NOMO-1 treated with DMSO at 0.1 percent for 48 hours (cell line): Measurements from ENCODE around the gene PRPH2.

ENCODE experiments used
- DNase-seq: peaks from one replicate; lab custom pipeline; 2025; ENCODE audit not compliant: unreplicated experiment; lab: John Stamatoyannopoulos, UW

Gene PRPH2, protein sequence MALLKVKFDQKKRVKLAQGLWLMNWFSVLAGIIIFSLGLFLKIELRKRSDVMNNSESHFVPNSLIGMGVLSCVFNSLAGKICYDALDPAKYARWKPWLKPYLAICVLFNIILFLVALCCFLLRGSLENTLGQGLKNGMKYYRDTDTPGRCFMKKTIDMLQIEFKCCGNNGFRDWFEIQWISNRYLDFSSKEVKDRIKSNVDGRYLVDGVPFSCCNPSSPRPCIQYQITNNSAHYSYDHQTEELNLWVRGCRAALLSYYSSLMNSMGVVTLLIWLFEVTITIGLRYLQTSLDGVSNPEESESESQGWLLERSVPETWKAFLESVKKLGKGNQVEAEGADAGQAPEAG

DNA sequence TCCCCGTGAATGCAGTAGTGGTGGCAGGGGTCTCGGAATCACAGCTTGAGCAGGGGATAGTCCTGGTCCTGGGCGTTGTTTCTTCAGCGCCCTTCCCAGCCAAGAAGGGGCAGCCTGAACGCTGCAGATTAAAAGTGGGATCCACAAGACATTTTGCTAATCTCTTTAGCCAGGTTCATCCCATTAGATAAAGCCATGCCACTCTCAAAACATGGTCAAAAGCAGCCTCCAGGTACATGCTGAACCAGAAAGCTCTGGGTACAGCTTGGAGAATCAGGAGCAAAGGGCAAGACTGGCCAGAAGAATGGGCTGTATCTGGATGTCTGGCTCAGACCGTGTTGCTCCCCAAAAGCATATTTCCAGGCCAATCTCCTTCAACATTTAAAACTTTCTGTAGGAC is at the start of gene PRPH2:
Gene PRPH2 (minus strand): TSS at position 101 of the 400 bp plus-strand sequence. CDS start 263 bp downstream, outside the sequence.
- no peak for DNase-seq

DNA sequence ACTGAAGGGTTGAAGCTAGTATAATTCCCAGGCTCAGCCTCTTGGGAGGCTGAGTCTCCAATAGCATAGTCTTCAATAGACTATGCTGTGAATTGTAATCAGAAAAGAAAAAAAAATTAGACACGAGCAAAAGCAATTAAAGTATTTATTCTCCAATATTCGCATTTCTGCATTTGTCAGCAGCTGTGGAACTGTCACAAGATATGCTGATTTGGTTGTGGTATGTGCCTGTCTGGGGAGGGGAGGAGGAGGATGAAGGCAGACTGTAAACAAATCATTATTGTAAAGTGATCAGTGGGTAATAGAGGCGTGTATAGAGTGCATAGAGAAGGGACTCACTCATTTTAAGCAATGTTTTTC is 49.3 kb upstream of the PRPH2 start:
- no peak for DNase-seq

DNA sequence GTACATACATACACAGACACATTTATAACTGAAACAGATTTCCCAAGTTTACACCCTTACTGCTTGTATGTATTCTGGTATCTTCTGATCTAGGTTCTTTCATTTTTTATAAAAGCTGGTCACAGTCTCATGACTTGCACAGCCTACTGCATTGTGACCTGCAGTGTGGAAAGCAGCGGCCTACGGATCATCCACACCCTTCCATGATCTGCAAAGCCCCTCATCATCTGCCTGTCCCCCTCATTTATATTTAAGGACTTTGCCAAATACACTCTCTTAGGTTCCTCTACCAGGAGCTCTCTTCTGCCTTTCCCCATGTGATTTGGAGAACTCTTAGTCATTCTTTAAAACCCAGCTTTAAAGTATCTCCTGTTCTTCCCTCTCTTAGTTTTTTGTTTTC is 47.4 kb upstream of the PRPH2 start:
- DNase-seq, result no peak

DNA sequence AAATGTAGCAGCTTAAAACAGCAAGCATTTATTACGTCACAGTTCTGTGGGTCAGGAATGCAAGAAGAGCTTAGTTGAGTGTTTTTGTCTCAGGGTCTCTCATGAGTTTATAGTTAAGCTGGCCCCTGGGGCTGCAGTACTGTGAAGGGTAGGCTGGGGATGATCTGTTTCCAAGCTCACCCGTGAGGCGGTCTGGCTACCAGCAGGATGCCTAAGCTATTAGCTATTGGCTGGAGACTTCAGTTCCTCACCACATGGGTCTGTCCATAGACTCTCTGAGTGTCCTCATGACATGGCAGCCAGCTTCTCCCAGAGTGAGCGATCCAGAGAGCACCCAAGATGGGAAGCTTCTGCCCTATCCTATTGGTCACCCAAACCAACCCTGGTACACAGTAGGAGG is 46.7 kb upstream of the PRPH2 start:
- DNase-seq, result no peak

DNA sequence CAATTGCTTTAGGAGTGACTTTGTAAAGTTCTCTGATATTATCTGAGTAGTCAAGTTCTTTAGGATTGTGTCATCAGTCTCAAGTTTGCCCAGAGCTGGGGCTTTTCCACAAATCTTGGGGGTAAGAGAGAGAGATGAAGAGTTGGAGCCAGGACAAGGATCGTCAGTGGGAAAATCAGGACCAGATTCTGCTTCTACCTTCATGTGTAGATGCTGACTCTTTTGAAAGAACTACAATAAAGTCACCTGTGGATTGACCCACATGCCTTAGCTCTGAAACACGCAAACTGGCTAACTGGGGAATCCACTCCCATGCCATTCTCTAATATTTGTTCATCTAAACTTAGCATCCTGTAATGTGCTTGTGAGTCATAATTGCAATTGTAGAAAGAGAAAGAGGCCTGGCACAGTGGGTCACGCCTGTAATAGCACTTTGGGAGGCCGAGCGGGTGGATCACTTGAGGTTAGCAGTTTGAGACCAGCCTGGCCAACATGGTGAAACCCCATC is 43.8 kb upstream of the PRPH2 start:
- DNase-seq, result no peak

DNA sequence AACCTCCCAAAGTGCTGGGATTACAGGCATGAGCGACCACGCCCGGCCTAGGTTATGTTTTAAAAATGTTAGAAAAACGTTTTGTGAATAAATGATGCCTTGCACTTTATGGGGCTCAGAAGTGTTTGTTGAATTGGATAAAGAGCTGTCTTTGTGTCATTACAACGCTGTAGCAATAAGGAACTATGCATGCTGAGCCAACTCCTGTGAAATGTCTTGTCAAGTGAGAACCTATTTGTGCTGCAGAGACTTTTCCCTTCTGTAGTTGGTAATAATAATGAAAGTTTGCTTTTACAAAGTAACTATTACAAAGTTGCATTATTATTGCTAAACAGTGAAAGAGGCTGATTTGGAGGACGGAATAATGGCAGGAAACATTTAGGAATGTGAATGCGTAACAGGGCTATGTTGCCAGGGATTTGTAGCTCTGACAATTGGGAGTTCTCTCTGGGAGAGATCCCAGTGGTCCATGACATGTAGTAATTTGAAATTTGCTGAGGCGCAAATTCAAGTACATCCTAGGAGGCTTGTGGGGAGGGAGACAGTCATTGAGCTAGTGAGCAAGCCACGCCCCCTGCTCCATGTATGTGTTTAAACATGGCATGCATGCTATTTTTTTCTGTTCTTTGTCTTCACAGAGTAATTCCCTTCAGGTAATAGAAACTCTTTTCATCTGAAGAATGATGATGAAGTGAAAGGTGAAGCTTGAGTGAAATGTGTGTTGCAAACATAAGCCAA is 42.7 kb upstream of the PRPH2 start:
- DNase-seq, result no peak

DNA sequence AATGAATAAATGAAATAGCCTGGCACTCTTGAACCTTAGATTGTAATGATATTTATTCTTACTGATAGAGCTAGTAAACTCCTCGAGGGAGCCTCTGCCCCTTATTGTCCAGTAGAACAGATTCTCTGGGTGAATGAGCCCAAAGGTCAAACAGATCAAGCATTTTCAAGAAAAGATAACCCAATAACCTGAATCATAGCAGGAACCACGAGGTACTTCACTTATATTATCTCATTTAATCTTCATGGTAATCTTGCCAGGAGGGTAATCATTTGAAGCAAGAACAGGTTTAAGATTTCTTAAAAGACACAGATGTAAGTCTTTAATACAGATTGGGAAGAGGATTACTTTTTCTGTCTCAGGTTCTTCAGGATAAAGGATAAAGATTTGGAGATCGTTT is 40.6 kb upstream of the PRPH2 start:
- DNase-seq, result no peak

DNA sequence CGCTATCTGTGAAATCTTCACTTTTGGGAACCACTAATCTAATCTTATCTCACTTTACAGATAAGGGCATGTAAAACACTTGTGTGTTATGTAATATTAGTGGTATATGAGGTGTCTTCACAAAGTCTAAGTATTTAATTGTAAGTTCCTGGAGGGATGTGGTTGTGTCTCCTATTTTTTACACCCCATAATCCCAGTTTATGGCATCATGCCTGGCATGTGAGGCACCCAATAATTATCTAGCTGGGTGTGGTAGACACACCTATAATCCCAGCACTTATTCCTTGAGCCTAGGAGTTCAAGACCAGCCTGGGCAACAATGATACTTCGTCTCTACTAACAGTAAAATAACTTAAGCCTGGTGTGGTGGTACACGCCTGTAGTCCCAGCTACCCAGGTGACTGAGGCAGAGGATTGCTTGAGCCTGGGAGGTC is 40.0 kb upstream of the PRPH2 start:
- DNase-seq, result no peak

DNA sequence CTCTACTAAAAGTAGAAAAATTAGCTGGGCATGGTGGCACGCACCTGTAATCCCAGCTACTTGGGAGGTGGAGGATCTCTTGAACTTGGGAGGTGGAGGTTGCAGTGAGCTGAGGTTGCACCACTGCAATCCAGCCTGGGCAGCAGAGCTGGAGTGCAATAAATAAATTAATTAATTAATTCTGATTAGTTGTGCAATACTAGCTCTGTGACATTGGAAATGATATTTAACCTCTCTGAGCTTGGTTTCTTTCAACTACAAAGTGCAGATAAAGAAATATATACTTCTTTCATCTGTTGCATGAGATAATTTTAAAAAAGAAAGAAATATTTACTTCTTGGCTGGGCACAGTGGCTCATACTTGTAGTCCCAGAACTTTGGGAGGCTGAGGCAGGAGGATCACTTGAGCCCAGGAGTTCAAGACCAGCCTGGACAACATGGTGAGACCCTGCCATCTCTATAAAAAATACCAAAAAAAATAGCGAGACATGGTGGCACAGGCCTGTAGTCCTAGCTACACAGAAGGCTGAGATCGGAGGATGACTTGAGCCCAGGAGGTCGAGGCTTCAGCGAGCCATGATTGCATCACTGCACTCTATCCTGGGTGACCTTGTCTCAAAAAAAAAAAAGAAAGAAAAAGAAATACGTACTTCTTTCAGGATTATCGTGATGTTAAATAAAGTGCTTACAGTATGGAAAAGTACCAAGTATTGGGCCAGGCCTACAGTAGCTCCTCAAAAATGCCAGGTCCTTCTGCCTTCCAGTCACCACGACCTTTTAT is 39.1 kb upstream of the PRPH2 start:
- DNase-seq, result no peak

DNA sequence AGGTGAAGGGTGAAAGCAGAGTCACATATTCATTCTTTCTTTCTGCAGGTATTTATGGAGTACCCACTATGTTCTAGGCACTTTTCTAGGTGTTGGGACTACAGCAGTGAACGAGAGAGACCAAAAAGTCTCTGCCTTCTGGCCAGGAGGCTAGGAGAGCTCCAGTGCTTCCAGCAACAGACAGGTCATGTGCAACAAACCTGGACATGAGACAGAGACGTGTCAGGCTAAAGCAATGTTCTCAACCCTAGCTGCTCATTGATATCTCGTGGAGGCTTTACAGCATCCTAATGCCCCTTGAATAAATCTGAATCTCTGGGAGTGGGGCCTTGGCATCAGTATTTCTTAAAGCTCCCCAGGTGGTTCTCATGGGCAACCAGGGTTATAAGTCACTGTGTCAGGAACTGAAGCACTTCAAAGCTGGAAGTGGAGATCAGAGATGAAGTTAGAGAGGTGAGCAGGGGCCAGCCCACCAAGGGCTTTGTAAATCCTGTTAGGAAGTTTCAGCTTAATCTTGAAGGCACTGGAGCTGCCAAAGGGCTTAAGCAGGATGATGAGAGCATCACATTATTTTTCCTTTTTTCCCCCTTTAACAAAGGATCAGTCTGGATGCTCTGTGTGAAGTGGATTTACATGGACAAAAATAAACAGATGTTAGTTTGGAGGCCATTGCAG is 36.5 kb upstream of the PRPH2 start:
- no peak for DNase-seq

DNA sequence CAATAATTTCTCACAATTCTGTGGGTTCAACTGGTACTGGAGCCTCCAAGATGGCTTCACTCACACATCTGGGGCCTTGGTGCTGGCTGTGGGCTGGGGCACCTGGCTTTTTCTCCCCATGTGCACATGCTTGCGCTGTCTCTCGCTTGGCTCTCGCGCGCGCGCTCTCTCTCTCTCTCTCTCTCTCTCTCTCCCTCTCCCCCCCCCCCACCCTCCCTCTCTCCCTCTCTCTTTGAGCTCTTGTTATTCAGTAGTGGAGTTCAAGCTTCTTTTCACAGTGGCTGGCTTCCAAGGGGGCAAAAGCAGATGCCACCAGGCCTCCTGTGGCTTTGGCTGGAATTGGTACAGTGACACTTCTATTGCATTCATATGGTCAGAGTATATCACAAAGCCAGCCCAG is 34.3 kb upstream of the PRPH2 start:
- DNase-seq, result no peak

DNA sequence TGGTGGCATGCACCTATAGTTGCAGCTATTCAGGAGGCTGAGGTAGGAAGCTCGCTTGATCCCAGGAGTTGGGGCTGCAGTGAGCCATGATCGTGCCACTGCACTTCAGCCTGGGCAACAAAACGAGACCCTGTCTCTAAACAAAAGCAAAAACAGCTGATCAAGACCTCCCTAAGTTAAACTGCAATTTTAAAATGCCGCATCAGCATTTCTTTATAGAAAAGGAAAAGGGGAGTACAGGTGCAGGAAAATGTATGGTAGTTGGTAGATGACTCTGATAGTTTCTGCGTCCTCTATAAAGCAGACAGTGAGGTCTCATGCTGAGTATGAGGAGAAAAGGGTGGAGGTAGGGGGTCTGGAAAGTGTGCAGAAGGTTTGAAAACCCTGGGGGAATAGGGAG is 32.4 kb upstream of the PRPH2 start:
- no peak for DNase-seq

DNA sequence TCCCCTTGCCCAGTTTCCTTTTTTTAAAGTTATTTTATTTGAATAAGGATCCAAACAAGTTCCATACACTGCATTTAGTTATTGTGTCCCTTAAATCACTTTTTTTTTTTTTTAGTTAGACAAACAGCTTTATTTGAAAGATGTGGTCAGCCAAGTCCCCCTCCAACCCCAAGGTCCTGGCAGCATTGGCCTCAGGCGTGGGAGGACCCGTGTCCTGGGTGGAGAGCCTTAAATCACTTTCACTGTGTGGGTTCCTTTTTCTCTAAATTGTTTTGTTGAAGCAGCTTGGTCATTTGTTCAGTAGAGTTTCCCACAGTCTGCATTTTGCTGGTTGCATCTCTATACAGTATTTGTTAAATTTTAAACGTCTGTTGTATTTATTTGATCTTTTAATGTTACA is 28.7 kb upstream of the PRPH2 start:
- no peak for DNase-seq

DNA sequence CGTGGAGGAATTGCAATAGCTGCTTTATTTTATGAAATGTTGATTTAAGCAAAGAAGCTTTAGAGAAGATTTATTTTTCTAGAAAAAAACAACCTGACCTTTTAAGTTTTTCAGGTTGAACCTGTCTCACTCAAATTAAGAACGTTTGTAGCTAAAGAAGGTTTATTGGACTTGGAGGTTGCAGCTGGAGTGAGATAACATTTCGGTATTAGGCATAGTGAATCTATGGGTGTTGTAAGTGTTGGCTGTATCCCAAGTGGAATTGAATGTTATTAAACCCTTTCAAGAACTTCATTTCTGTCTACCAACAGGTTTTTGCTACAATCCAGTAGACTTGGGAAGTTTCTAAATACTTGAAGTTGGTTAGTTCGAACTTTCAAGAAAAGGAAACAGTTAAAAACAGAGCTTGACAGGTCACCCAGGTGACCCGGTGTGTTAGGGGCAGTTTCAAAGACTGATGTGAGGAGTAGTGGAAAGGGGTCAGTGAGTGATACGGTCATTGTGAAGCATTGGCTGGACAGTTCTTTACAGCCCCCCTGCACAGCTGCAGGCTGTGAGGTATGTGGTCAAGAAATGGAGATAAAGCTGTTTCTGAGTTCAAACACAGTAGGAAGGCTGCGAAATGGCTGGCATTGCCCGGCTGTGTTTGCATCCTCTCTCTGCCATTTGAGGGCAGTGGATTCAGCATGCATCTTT is 26.0 kb upstream of the PRPH2 start:
- no peak for DNase-seq

DNA sequence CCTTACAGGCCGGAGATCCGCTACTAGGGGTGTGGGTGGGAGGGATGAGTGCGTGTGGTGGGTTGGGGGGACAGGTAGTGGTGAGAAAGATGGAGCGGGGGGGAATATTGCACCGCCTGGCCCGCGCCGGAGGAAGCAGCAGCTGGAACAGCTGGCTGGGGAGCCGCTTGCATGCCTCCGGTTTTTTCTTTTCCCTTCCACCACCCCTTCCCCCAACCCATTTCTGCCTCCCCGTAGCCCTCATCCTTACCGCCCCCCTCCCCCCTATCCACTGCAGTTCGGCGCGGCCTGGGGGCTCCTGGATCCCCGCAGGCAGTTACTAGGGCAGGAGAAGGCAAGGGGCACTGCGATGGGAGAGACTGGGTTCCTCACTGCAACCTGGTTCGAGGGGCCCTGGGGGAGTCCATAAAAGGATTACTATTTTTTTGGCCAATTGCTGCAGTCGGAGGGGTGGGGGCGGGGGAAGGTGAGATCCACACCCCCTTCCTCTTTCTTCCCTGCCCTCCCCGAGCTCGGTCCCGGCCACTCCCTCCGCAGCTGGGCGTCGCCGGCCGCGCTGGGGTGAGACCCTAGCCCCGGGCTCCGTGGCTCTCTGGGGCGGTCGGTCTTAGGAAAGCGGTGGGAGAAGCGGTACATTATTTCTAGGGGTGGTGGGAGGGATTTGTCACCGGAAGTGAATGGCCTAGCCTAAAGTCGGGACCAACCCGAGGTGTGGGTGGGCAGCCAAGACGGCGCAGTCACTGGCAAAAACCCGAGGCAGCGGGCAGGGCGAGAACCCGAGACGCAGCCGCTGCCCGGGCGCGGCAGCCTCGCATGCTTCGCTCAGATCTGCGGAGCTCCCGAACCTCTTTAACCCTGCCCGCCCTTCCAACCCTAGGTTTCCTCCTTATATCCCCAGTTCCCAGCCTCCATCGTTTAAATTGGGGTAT is 24.3 kb upstream of the PRPH2 start:
- peak; percentile 82 for DNase-seq

DNA sequence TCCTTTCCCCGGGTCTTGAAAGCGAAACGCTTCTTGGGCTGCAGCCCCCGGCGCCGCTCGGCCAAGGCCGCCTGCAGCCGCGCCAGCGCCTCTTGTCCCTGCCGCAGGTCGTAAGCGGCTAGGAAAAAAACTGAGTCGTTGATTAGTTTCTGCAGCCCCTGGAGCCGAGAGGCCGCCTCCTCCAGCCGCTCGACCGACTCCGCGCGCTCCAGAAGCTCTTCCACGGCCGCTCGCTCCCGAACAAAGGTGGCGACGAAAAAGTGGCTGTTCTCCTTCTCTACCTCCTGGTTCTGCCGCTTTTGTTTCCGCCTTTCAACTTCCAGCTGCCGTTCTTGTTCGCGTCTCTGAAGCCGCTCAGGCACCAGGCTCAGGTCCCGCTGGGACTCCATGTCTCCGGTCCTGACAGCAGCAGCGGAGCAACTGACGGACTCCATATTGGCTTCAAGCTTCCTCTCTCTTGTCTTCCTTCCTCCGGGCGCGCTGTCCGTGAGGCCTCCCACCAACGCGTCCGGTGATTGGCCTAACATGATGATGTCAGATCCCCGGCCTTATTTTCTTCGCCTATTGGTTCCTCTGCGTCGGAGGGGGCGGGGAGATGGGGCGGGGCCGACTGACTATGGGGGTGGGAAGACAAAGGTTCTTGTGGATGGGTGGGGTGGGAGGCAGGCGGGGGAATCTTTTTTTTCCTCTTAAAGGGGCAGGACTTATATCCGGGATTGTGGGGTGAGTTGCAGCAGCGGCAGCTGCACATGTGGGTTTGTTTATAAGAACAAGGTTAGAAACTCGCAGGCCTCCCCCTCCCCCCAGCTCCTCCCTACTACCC is 23.5 kb upstream of the PRPH2 start, which contains the start of gene TBCC:
Gene TBCC (minus strand): TSS at position 464 of the 823 bp plus-strand sequence. CDS start 30 bp downstream, at position 434.
- peak; percentile 97 for DNase-seq

DNA sequence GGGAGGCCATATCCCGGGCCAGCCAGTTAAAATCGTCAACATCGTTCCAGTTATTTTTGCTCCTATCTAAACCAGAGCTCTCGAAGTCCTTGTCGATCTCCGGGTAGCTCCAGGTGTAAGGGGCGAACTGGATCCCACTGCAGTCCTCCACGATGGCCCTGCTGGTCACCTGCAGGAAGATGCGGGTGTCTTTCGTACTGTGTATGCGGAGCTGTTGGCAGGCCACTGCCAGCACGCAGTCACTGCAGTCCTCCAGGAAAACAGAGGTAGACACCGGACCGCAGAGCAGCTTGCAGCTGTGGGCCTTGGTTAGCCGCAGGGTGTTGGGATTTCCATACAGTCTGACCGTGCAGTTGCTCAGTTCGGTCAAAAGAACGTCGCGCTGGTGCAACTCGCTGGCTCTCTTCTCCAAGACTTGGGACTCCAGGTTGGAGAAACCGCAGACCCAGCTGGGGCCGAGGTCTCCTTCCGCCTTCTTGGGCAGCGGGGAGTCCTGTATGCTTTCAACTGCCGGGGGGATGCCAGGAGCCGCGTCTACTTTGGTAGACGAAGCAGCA is 22.8 kb upstream of the PRPH2 start:
- DNase-seq, result peak; percentile 28

DNA sequence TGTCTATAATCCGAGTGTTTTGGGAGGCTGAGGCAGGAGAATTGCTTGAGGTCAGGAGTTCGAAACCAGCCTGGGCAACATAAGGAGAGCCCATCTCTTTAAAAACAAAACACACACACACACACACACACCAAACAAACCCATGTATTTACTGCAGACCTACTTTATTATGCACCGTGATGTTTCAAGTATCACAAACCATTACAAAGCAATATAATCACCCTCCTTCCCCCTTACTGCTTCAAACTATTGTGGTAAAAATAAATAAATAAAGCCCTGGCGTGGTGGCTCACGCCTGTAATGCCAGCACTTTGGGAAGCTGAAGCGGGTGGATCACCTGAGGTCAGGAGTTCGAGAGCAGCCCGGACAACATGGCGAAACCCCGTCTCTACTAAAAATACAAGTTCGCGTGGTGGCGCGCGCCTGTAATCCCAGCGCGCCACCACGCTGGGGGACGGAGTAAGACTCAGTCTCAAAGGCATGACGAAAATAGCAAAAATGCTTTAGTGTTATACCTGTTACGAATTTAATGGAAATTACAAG is 22.0 kb upstream of the PRPH2 start:
- DNase-seq, result peak; percentile 17
